NAMALWA (cell line): ENCODE results near the gene ANAPC2.
A peak's percentile ranks its signal among the peaks of the same experiment; 100 is the strongest.

Experiments used
- DNase-seq: peaks from one replicate; pipeline ENCODE4 v3.0.0-alpha.2; 2015; ENCODE audit warnings: low spot score

ANAPC2 gene

GRCh38 chr9:137175345-137175961 lies 12.9 kb downstream of the ANAPC2 start:
- peak; percentile 46 for DNase-seq

DNA sequence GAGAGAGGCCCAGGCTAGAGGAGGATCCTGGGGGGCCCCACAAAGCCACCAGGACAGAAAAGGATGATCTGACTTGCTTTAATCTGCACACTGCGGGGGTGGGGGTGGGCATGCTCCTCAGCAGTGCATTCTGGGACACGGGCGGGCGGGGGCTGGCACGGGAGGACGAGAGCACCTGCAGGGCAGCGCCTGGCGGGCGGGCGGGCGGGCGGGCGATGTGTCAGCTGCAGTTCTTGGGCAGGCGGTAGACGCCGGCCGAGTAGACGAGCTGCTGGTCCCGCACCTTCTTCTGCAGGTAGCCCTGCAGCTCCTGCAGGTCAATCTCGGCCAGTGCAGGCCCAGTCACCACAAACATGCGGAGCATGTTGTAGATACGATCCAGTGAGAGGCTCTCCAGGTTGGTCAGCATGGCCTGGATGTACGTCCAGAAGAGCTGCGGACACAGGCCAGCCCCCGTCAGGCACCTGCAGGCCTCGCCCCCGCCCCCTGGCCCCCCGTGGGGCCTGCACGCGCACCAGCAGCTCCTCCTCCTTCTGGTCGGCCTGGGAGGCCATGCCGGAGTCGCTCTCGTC lies 13.6 kb downstream of the ANAPC2 start:
- peak; percentile 39 for DNase-seq

DNA sequence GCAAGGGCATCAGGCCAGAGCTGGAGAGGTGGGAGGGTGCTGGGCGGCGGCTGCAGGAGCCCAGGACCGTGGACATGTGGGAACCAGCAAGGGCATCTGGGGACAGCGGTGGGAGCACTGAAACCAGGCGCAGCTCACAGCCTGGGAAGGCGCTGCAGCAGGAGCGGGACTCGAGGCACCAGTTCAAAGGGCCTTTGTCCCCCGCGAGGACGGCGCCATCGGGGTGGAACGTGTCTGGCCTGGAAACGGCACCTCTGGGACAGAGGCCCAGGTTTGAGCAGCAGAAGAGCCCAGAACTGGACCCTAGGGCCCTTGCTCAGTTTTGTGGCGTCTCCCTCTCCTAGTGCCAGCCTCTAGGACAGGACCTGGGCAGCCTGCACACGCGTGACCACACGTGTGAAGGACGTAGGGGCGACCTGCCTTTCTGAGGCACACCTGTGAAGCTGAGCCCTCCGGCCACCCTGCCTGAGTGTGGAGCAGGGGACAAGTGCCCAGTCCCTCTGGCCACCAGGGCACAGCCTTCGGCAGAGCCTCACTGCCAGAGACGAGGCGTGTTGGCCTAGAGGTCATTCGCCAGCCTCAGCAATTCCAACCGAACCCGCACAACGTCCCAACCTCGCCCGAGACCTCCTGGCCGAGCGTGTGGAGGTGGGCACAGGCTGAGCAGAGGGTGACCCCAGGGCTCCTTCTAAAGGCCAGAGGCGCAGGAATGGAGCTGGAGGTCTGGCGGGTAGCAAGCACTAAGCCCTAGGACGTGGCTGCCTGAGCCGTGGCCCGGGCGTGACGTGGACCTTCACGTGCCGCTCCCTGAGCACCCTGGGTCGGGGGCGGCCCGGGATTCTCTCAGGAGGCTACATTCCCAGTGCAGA lies 14.3 kb downstream of the ANAPC2 start:
- no peak for DNase-seq

DNA sequence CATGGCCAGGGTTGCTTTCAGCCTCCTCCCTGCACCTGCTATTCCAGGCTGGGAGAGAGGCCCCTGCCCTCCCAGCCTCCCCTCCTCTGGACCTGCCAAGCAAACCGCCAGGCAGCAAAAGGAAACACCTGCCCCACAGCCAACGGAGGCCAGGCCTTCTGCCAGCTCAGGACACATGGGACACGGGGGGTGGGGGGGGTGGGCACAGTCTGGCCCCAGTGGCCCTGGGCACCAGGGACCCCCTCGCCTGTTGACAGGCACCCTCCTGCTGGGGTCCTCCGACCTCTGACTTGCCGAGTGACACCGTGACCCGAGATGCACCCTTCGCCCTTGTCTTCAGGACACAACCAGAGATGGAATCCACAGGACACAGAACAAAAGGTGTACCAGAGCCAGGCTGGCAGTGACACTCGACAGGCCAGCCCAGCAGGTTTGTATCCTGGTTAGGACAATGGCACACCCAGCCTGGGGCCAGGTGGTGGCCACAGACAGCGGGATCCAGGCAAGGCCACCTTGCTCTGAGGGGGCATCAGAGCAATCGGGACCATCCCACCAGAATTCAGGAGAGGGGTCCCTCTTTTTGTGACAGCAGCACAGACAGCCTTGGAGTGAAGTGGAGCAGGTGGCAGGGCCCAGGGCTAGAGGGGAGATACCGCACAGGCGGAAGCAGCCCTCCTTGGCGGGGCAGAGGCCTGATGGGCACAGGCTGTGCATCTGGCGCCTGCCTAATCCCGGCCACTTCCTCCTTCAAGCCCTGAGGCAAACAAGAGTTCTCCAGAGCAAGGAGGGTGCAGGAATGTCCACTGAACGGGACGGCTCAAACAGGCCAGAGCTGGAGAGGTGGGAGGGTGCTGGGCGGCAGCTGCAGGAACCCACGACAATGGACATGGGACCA lies 15.2 kb downstream of the ANAPC2 start:
- DNase-seq = peak; percentile 46

GRCh38 chr9:137171149-137171900 lies 17.0 kb downstream of the ANAPC2 start:
- no peak for DNase-seq

GRCh38 chr9:137170486-137171148 lies 17.7 kb downstream of the ANAPC2 start:
- peak; percentile 69 for DNase-seq

GRCh38 chr9:137169896-137170358 lies 18.4 kb downstream of the ANAPC2 start, which contains the start of gene LRRC26:
Gene LRRC26, minus strand, starts transcription at chr9:137170051. Its CDS starts 108 bp downstream, at chr9:137169943.
- DNase-seq = peak; percentile 38

DNA sequence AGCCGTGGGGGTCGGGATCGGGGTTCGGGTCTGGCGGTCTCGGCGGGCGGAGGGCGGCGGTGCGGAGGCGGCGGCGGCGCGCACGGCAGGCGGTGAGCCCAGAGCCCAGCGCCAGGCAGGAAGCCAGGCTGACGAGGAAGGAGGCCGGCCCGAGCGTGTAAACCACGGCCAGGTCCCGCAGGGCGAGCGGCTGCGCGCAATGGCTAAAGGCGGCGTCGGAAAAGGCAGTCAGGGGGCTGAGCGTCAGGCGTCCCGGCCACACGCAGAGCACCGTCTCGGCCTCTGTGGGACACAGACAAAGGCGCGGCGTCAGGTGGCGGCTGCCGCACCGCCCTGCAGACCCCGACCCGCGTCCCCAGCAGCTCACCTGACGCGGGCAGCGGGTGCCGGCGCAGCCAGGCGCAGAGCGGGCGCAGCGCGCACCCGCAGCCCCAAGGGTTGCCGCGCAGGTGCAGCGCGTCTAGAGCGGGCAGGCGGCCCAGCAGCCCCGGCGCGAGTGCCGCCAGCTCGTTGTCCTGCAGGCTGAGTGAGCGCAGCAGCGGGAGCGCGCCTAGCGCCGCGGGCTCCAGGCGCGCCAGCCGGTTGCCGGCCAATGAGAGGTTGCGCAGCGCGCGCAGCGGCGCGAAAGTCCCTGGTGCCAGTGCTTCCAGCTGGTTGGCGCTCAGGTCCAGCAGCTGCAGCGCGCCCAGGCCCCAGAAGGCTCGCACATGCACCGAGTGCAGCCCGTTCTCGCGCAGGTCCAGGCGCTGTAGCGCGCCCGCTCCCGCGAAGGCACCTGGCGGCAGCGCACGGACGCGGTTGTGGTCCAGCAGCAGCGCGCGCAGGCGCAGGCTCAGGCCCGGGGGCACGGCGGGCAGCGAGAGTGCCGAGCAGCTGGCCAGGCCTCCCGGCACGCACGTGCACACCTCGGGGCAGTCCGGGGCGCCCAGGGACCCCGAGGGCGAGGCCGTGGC lies 19.2 kb downstream of the ANAPC2 start:
- DNase-seq = no peak

DNA sequence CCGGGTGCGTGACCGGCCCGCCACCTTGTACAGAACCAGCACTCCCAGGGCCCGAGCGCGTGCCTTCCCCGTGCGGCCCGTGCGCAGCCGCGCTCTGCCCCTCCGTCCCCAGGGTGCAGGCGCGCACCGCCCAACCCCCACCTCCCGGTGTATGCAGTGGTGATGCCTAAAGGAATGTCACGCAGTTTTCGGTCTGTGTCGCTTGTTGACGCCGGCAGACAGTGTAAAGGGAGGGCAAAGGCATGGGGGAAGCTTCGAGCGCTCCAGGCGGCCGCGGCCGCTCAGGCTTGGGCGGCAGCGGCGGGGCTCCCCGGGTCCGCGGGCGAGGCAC lies 19.8 kb downstream of the ANAPC2 start:
- DNase-seq = no peak

DNA sequence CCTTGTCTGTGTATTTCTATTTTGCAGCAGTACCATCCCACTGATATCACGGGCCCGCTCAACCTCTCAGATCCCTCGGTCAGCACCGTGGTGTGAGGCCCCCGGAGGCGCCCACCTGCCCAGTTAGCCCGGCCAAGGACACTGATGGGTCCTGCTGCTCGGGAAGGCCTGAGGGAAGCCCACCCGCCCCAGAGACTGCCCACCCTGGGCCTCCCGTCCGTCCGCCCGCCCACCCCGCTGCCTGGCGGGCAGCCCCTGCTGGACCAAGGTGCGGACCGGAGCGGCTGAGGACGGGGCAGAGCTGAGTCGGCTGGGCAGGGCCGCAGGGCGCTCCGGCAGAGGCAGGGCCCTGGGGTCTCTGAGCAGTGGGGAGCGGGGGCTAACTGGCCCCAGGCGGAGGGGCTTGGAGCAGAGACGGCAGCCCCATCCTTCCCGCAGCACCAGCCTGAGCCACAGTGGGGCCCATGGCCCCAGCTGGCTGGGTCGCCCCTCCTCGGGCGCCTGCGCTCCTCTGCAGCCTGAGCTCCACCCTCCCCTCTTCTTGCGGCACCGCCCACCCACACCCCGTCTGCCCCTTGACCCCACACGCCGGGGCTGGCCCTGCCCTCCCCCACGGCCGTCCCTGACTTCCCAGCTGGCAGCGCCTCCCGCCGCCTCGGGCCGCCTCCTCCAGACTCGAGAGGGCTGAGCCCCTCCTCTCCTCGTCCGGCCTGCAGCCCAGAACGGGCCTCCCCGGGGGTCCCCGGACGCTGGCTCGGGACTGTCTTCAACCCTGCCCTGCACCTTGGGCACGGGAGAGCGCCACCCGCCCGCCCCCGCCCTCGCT lies 20.4 kb downstream of the ANAPC2 start:
- no peak for DNase-seq

DNA sequence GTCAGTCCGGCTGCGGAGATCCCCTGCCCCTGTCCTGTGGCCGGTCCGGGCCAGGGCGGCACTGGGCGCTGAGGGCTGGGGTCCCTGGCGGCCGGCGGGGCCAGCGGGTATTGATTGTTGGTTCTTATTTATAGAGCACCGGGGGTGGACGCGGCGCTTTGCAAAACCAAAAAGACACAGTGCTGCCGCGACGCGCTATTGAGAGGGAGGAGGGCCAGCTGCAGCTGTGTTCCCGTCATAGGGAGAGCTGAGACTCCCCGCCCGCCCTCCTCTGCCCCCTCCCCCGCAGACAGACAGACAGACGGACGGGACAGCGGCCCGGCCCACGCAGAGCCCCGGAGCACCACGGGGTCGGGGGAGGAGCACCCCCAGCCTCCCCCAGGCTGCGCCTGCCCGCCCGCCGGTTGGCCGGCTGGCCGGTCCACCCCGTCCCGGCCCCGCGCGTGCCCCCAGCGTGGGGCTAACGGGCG lies 21.0 kb downstream of the ANAPC2 start:
- DNase-seq = no peak

DNA sequence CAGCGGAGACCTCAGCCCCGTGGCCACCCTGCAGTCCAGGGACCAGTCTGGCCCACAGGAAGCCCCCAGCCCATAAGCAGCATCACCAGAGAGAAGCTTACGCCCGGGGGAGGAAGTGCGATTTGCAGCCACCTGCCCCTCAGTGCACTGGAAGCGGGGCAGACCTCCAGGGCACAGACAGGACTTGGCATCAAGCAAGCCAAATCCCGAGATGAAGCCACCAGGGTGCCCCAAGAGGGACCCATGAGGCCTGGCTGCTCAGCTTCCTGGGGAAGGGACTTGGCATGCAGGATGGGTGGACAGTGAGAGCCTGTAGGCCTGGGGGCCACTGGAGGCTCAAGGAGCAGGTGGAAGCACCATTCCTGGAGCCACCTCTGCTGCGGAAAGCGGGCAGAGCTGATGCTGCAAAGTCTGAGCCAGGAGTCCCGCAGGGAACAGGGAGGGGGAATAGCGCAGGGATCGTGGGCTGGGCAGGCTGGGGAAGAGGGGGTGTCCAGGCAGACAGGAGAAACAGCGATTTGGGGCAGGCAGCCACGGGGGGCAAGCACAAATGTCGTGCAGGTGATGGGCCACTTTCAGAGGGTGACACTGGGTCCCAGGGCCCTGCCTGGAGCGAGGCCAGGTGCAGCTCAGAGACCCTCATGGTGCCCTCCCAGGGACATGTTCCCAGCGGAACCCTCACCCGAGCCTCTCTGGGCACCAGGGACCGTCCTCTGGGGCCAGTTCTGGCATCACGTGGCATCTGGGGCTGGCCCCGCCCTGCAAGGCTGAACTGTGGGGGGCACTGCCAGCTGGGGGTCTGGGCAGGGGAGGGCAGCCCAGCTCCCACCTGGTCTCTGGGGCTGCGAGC lies 21.8 kb downstream of the ANAPC2 start:
- no peak for DNase-seq

- DNase-seq = no peak
Measured at GRCh38 chr9:137165250-137165836, 23.0 kb downstream of the ANAPC2 start.

GRCh38 chr9:137164370-137165249 lies 23.8 kb downstream of the ANAPC2 start:
- no peak for DNase-seq

DNA sequence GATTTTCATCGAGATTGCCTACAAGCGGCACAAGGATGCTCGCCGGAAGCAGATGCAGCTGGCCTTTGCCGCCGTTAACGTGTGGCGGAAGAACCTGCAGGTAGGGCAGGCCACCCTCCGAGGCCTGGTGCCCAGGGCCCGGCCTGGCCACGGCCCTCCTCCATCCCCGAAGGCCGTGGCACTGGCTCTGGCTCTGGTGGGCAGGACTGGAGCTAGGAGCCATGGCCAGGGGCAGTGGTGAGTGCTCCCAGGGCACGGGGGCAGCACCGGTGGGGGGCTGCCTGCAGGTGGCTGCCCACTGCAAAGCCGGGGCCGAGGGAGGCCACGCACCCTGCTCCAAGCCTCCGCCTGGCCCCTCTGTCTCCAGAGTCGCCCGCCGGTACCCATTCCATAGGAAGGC lies 24.6 kb downstream of the ANAPC2 start:
- DNase-seq = no peak

GRCh38 chr9:137163365-137163715 lies 25.0 kb downstream of the ANAPC2 start:
- no peak for DNase-seq
